ENCODE data around the gene STX12. TPM values are rescaled to one million over a fixed set of nuclear protein-coding genes. Genes with fewer than 3 reads are reported as not detected.
A peak's percentile ranks its signal among the peaks of the same experiment; 100 is the strongest.
"Not testable (repeated sequence)": the region's sequence is repeated elsewhere in the genome, so short reads cannot be mapped to it uniquely, and the experiment has no call there.

Gene STX12
- total RNA-seq, 1 donor from 2014 or later = 46.0 TPM

- not testable (repeated sequence) for DNase-seq
Measured at GRCh38 chr1:27775336-27775735, 2.3 kb downstream of the STX12 start.

GRCh38 chr1:27776276-27776675, 3.3 kb downstream of the STX12 start:
- DNase-seq = not testable (repeated sequence)

DNA sequence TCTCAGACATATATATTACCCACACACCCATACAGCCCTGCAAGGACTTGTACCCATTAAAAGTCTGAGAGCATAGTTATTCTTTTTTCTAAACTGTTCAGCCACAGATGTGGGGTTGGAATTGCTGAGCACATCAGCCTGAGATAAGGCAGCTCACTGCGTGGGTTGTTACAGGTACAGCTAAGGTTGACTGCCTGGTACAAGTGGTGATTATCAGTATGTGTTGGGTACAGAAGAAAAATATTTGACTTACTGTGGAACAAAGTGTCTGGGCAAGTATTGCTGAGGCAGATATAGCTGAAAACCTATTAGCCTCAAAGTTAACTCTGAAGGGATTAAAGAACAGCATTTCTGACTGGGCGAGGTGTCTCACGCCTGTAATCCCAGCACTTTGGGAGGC, 5.0 kb downstream of the STX12 start:
- no peak for DNase-seq

GRCh38 chr1:27779122-27779521, 6.1 kb downstream of the STX12 start:
- DNase-seq = no peak

DNA sequence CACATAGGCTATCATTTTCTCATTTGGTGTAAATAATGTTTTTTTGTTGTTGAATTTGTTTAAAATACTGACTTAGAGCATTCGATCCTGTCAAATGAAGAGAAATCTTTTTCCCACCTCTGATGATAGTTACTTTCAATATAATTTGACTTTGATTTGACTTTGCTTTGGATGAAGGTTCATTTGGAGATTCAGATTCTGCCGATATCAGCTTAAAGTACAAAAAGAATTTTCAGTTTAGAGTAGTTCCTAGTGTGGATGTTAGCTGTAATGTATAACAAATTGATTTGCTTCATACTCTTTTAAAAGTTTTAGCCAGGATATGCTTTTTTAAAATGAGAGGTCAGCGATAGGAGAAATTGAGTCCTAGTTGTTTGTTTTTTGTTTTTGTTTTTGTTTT, 9.9 kb downstream of the STX12 start:
- DNase-seq = no peak

- DNase-seq = no peak
Measured at GRCh38 chr1:27784700-27785099, 11.7 kb downstream of the STX12 start.

- DNase-seq = no peak
Measured at GRCh38 chr1:27785781-27786455, 12.9 kb downstream of the STX12 start.

DNA sequence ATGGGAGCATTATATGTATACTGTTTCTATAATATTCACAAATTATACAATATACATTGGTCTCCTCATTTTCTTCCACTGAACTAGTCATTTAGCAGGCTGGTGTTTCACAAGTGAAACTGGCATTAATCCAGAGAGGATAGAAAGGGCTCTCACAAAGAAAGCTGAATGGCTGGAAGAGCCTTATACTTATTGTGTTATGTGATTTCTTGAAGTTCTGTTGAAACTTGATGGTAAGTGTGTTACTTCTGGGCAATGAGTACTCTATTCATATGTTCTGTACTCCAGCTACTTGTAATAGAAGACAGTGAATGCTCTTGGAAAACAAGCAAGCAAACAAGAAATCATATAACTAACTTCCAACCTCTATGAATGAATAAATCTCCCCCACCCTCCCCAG, 14.9 kb downstream of the STX12 start:
- DNase-seq = no peak

DNA sequence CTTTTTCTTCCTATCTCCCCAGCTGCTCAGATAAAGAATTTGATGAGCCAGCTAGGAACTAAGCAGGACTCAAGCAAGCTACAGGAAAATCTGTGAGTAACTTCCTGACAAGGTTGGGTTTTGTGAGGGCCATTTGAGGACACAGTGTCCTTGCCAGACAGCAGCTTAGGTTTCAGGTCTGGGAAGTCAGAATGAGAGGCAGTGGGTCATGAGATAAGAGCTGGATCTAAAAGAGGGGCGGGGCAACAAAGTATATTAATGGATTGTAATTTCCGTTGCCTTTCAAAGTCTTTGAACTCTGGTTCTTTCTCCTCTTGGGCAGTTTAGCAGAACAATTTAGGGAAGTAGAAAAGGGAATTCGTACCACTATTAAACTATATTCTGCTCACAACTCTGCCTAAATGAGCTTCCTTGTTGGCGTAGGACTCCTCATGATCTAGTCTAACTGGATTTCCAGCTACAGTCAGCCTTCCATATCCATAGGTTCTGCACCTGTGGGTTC, 16.6 kb downstream of the STX12 start:
- DNase-seq = no peak

DNA sequence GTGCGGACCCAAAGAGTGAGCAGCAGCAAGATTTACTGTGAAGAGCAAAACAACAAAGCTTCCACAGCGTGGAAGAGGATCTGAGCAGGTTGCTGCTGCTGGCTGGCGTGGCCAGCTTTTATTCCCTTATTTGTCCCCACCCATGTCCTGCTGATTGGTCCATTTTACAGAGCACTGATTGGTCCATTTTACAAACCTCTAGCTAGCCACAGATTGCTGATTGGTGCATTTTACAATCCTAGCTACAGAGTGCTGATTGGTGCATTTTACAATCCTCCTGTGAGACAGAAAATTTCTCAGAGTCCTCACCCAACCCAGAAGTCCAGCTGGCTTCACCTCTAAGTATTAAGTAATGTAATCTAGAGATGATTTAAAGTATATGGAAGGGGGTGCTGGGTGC, 17.3 kb downstream of the STX12 start:
- not testable (repeated sequence) for DNase-seq

GRCh38 chr1:27795601-27796000, 22.6 kb downstream of the STX12 start:
- no peak for DNase-seq

DNA sequence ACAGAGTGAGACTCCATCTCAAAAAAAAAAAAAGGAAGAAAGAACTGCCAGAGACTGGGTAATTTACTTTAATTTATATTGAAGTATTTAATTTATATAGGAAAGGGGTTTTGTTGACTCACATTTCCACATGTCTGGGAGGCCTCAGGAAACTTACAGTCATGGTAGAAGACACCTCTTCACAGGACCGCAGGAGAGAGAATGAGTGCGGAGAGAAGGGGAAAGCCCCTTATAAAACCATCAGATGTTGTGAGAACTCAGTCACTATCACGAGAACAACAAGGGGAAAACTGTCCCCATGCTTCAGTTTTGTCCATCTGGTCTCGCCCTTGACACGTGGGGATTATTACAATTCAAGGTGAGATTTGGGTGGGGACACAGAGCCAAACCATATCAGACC, 31.8 kb downstream of the STX12 start:
- DNase-seq = no peak

- no peak for DNase-seq
Measured at GRCh38 chr1:27806758-27807157, 33.7 kb downstream of the STX12 start.

GRCh38 chr1:27807385-27807784, 34.4 kb downstream of the STX12 start:
- DNase-seq = no peak

- DNase-seq = not testable (repeated sequence)
Measured at GRCh38 chr1:27808131-27808530, 35.1 kb downstream of the STX12 start.

DNA sequence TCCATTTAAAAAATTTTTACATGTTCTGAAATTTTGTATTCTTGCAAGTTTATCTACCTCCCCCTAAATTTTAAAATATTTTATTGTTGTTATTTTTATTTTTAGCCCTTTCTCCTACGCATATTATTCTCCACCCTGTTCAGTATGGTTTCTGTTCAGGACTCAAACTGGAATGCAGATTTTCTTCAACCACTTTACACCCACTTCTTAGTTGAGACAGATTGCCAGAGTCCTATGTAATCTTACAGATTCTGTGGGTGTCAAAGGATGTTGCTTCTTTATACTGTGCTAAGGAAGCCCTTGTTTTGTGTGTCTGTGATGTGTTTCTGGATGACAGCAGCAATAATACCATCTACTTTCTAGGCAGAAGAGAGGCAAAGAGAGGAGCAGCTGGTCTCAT, 36.9 kb downstream of the STX12 start:
- no peak for DNase-seq

DNA sequence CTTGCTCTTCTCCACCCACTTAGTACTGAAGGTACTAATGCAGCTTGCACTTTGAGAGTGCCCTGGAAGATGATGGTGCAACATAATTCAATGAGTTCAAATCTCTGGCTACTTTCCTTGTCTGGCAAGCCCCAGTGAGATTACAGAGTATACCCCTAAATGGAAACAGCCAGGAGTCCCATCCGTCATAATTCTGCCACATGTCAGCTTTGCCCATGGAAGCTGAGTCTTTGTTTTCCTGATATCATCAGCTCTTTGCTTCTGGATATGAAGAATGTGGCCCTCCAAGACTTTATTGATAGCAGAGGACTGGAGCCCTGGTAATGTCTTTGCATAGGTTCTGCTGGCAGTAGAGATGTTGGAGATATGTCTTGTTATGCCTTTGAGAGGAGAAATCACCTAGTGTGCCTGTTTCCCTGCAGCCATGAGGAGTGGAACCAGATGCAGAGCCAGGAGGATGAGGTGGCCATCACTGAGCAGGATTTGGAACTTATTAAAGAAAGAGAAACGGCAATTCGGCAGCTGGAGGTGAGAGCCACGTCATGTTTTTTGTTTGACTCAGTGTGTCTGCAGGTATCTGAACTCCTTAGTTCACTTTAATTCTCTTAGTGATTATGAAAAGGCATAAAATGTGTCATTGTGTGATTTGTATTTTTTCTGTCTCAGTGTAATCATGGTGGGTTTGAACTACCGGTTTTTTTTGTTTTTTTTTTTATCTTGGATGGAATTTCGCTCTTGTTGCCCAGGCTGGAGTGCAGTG, 38.9 kb downstream of the STX12 start:
- no peak for DNase-seq

DNA sequence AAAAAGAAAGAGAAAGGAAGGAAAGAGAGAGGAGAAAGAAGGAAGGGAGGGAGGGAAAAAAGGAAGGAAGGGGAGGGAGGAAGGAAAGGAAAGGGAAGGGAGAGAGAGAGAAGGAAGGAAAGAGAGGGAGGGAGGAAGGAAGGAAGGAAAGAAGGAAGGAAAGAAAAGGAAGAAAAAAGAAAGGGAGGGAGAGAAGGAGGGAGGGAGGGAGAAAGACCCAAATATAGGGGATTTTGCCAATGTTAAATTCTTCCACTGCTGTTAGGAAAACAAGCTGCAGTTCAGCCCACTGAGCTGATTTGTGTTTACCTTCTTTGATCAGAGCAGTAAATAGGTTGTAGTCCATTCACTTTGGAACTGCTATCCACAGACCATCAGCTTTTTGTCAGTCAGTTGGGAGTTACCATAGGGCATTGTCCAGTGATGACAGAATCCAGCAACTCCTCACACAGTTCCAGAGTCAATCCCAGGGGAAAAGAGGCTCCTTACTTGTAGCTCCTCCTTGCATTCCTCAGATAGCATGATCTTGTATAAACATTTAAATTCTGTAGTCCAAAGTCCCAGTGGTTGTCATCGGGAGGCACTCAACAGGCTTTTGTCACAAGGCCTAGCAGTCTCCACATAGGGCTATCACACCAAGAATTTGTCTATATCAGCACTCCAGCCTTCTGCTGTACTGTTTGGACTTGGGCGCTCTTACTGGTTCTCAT, 44.1 kb downstream of the STX12 start:
- DNase-seq = peak; percentile 8

GRCh38 chr1:27821761-27822315, 48.8 kb downstream of the STX12 start:
- no peak for DNase-seq

DNA sequence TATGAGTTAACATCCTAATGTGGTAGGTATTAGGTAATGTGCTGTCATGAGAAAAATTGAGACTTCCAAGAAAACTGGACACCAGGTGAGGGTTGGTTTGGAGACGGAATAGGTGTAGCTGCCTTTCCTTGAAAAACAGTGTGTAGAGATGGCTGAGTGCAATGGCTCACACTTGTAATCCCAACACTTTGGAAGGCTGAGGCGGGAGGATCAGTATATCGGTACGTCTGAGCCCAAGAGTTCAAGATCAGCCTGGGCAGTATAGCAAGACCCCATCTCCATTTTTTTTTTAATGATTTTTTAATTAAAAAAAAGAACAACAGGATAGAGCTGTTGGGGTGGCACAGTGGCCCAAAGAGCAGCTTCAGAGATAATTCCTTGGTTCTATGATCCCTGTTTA, 50.8 kb downstream of the STX12 start:
- no peak for DNase-seq

DNA sequence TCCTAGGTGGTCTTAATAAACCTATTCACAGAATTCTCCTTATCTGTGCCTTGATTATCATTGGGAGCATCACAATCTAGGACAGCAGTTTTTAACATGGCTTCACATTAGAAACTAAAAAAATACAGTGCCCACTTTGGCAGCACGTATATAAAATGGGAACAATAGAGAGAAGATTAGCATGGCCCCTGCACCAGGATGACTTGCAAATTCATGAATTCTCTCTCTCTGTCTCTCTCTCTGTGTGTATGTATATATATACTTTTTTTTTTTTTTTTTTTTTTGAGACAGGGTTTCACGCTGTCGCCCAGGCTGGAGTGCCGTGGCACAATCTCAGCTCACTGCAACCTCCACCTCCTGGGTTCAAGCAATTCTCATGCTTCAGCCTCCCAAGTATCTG, 51.4 kb downstream of the STX12 start:
- DNase-seq = no peak

- not testable (repeated sequence) for DNase-seq
Measured at GRCh38 chr1:27829339-27829960, 56.4 kb downstream of the STX12 start.
